Stimulated activated CD8-positive, alpha-beta memory T cell treated with anti-CD3 and anti-CD28 coated beads, Interleukin-15, amount 100 ng/mL, for 48 hours (primary cell): ENCODE data around the gene NEU1.

ENCODE experiments used
- DNase-seq, 2 donors: peaks; one replicate each; pipeline ENCODE4 v3.0.0-alpha.2; 2020; ENCODE audit warnings: low read depth in 2 of 2

NEU1 gene

DNA sequence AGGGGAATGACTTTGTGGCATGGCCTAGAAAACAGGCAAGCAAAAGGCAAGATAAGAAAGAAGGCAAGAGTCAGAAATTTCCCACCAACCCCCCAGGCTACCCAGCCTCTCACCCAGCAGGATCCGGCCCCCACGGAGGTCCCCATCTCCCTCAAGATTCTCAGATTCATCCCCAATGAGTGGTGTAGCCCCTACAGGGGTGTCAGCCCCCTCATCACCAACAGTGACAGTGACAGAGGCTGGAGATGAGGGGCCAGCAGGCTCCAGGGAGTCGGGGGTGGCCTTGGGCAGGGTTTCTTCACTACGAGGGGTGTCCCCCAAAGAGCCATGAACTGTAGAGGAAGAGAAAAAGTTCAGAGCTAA is 33.9 kb upstream of the NEU1 start:
- DNase-seq, result no peak

DNA sequence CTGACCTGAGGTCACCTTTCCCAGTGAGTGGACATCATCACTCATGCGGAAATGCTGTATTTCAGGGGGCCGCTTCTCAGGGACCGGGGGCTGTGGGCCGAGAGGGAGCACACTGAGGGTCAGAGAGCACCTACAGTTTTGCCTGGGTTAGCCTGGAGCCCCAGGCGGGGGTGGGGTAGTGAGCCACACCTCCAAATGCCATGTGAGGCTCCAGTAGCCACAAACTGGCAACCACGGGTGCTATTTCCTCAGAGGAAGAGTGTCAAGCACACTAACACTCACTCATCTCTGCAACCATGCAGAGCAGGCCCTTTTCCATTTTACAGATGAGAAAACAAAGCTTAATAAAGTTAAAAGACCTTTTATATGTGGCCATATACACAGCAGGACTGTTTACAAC is 30.2 kb upstream of the NEU1 start:
- DNase-seq, result no peak

DNA sequence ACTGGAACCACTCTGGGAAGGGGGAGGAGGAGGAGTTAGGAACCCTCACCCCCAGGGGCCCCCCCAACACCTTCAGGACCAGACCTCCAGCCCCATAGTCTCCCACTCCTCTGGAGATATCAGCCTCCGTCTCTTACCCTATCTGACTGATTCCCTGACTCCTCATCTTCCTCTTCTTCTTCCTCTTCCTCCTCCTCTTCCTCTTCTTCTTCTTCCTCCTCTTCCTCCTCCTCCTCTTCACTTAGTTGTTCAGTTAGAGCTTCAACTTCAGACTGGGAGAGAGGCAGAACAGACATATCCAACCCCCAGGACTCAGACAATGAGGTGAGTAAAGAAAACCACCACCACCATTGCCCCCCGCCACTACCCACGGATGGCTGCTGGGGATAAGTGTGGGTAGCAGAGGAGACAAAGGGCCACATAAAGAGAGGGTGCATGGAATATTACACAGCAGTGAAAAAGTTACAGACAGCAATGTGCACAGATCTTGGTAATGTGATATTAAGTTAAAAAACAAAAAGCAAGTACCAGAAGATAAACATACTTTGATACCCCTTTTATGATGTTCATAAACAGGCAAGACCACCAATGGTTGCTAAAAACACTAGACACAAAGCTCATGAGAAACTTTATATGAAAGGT is 26.8 kb upstream of the NEU1 start:
- DNase-seq, result no peak

DNA sequence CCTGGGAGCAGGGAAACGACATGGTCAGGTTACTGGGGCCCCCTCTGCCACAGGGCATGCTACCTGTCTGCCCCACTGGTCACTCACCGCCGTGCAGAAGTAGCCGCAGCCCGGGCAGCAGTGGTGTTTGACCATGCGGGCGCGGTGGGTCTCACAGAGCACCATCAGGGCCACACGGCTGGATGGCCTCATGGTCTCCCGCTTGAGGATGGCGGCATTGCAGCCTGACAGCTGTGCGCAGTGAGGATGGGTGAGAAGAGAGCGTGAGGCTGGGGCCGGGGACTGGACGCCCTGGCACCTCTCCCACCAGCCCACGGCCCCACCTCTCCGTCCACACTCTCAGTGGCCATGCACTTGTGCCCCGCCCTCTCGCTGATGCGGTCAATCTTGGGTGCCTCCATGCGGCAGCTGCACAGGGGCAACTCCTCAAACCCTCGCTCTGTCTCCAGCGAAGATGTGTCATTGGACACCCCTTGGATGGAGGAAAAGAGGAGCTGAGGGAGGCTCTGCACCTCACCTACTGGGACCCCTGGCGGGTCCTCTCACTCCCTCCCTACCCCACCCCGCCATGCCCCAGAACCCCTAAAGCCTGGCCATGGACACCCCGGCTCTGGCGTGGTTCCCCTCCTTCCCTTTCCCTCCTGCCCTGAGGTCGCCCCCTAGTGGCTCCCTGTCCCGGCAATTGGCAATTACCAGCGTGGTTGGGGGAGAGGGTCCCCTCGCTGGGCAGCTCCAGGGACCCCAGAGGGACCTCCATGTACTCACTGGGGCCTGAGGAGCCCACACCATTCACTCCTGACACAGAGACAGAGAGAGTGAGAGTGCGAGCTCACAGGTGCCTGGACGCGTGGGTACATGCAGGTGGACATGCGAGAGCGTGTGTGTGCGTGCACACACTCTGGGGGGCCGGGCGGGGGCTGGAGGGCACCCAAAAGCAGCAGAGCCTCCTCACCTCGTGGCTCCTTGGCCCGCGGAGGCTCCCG is 25.9 kb upstream of the NEU1 start:
- DNase-seq, result no peak

DNA sequence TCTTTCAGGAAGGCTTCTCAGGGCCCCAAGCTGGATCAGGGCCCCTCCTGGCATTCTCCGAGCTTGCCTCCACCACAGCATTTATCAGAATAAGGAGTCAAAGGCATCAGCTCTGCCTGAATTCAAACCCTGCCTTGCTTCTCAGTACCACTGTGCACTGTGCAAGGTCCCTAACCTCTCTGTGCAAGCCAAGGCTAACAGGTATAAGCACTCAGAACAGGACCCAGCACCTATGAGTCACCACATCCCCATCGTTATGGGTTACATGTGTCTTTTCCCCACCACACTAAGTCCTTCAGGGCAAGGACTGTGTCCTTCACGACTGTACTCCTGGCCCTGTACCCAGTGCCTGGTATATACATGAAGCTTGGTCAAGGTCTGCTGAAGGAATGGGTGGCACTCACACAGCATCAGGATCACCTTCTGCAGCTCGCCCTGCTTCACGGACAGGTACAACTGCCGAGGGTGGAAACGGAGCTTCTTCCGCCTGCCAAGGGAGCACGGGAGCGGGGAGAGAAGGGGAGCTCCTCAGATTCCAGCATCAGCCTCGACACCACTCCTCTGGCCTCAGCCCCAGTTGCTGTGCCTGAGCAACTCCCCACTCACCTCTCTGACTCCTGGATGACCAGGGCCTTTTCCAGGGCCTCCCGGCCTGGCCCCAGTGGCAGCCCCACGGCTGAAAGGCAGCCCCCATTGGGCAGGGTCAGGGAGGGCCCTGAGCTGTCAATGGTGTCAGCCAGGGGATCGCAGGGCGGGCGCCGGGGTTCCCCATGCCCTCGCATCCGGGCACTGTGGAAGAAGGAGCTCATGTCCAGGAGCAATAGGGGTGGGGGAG is 24.8 kb upstream of the NEU1 start:
- DNase-seq, result no peak

DNA sequence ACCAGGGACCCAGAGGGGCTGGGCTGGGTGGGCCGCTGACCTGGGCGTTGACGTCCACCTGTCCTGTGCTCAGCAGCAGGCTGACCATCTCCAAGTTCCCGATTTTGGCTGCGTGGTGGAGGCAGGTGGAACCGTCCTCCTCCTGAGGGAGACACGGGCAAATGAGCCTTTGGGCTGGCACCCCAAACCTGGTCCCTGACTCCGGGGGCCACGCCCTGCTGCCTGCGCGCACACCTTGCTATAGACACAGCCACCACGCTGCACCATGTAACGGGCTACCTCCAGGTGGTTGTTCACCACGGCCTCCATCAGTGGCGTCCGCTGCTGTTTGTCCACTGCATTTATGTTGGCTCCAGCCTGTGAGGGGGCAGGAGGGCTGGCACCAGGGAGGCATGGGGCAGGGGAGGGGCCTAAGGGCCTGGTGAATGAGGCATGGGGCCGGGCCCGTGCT is 23.9 kb upstream of the NEU1 start:
- no peak for DNase-seq

DNA sequence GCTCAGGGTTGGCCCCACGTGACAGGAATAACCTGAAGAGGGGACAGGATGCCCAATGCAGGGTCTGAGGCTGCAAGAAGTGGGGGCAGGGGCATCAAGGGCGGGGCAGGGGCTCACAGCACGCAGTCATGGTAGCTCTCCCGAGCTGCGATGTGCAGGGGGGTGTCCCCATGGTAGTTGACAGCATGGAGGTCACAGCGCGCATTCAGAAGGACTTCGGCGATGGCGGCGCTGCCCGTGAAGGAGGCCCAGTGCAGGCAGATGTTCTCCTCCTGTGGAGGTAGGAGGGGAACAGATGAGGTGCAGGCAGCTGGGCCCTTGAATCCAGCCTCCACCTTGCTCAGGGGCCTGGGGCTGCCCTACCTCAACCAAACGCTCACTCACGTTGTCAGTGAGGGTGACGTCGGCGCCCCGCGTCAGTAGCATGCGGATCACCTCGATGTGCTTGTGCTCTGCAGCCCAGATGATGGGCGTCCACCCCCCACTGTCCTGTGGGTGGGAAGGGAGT is 22.0 kb upstream of the NEU1 start:
- DNase-seq, result no peak

GRCh38 chr6:31883676-31884075 is 21.1 kb upstream of the NEU1 start:
- no peak for DNase-seq

DNA sequence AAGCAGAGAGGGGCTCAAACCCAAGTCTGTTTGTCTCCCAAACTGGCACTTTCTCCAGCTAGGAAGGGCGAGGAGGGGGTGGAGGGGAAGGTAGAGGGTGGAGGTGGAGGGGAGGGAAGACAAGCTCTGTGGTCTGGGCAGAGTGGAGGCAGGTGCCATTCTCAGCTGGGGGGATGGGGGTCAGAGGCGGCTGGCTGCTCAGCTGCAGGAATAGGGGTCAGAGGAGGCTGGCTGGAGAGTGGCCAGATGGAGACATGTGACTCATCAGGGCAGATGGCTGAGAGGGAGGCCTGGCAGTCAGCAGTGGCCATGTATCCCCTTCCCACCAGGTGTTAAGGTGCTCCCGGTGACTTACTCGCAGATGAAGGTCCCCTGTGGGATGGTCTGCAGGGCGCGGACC is 19.7 kb upstream of the NEU1 start:
- no peak for DNase-seq

DNA sequence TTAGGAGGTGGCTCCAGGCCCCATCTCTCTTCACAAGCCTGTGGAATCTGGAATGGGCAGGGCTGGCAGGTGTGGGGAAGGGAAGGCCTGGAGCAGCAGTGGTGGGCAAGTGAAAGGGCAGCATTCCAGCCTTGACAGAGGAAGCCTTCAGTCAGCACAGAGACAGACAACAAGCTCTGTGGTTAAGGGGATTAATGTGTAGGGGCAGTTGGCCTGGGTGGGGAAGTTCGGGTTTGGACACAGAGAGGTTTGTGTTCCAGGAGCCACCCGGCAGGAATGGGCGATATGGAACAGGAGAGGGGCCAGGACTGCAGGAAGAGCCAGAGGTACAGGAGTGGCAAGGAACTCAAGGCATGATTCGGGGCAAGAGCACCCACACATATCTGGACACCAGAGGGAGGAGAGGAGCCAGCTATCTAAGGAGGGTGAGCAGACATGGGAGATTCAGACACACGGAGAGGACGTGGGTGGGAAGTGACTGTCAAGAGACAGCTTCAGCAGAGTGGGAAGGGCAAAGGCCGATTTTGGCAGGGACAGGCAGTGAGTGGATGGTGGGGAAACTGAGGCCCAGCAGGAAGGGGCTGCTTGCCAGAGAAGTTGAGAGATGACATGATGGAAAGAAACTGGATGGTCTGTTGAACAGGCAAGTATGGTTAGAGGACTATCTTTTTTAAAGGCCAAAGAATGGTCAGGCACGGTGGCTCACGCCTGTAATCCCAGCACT is 18.7 kb upstream of the NEU1 start:
- no peak for DNase-seq

GRCh38 chr6:31880616-31881015 is 18.0 kb upstream of the NEU1 start:
- DNase-seq, result no peak

GRCh38 chr6:31879901-31880300 is 17.3 kb upstream of the NEU1 start:
- DNase-seq, result no peak

DNA sequence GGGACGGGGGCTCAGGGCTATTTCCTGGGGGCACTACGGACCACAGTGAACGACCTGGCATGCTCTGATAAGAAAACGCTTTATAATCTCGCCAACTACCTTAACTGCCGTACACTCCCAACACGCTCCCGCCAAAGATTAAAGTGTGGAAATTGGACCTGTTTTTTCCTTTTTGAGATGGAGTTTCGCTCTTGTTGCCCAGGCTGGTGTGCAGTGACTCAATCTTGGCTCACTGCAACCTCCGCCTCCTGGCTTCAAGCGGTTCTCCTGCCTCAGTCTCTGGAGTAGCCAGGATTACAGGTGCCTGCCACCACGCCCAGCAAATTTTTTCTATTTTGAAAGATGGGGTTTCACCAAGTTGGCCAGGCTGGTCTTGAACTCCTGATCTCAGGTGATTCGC is 16.5 kb upstream of the NEU1 start:
- no peak for DNase-seq

GRCh38 chr6:31878726-31879125 is 16.1 kb upstream of the NEU1 start, which contains the start of gene SLC44A4:
TSS of gene SLC44A4 (minus strand) at chr6:31878997. CDS start at chr6:31878980, 17 bp downstream.
- no peak for DNase-seq

DNA sequence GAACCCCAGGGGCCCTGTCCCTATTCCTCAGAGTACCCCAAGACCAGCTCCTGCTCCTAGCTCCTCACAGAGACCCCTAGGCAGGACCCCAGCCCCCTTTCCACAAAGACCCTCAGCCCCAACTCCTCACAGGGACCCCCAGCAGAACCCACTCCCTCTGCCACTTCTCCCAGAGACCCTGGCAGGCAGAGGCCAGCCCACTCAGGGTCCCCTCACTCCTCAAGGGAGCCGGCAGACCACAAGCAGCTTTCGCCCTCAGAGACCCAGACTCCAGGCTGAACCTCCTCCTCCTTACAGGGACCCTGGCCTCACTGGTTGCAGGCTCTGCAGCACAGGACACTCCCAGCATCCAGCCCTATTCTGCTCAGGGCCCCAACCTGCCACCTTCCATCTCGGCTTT is 15.6 kb upstream of the NEU1 start:
- no peak for DNase-seq

GRCh38 chr6:31877651-31878161 is 15.1 kb upstream of the NEU1 start:
- no peak for DNase-seq

DNA sequence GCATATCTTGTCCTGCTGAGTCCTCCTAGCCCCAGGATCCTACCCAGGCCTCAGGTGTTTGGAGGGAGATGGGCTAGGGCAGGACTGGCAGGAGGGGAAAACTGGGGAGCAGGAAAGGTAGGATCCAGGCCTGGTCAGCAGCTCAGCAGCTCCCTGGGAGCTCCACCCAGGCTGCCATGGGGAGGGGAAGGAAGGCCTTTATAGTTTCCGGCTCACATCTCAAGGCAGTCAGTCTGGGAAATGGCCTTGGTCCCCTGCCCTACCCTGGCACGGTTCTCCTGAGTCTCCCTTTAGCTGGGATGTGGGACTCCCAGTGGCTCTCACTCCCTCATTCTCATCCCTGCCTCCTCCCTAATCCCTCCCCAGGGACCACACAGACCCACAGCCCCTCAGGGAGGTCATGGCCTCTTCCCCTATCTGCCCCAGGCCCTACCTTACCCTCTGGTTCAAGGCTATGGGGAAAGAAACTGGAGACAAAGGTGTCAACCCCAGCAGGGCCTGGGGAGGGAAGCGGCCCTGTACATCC is 14.6 kb upstream of the NEU1 start:
- no peak for DNase-seq

DNA sequence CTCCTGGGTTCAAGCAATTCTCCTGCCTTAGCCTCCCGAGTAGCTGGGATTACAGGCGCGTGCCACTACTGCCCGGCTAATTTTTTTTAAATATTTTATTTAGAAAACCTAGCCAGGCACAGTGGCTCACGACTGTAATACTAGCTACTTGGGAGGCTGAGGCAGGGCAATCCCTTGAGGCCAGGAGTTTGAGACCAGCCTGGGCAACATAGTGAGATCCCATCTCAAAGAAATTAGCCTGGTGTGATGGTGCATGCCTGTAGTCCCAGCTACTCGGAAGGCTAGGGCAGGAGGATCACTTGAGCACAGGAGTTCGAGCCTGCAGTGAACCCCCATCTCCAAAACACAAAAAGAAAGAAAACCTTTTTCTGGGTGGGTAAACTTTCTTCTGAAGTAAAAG is 13.7 kb upstream of the NEU1 start:
- DNase-seq, result no peak

DNA sequence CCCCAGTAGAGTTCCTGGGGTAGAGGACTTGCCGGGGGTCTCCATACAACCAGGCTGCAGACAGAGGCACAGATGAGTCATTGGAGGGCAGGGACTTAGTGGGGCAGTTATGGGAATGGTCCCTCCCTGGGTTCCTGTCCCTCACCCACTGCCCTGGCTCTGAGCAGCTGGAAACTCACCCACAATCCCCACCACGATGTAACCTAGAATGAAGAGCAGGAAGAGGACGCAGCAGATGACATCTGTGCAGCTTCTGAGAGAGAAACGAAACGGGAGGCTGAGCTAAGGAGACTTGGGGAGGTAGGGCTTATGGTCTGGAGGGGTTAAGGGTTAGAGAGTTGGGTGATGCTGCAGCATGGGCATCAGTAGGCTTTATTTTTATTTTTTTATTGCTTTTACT is 13.3 kb upstream of the NEU1 start:
- no peak for DNase-seq

- no peak for DNase-seq
Measured at GRCh38 chr6:31874836-31875572, 12.4 kb upstream of the NEU1 start.
